ENCODE measurements around the gene CDK15. TPM values are rescaled to one million over a fixed set of nuclear protein-coding genes. Genes with fewer than 3 reads are reported as not detected.

Gene CDK15
- total and polyA plus RNA-seq, 9 of the 15 experiments (the other 6 are each of a cell fraction or from before 2014, with no cell fraction given) = not detected

GRCh38 chr2:201793631-201794030 lies 12.7 kb upstream of the CDK15 start:
- H3K27me3 ChIP-seq (ENCODE audit: control insufficient read depth in 2 of 2, insufficient read depth in 2 of 2, low read length in 2 of 2) = no peaks in the 10 kb centered on the region
- peaks cover 0 to 4% of the 10 kb centered on the region in 2 experiments; a peak in 3 of 5 replicates for H3K4me1 ChIP-seq (replicated peaks in 1 of 2; ENCODE audit: control insufficient read depth in 2 of 2, insufficient read depth in 2 of 2, low read length in 2 of 2)
- H3K4me2 ChIP-seq (ENCODE audit: insufficient read depth, low read length) = no peak overlapping the region
- H3K4me3 ChIP-seq = no peak overlapping the region
- TF ChIP-seq CBX2 (IDR thresholded peaks at IDR 0.05; ENCODE audit: insufficient read depth, low read length, poor library complexity, severe bottlenecking) = no peak
- TF ChIP-seq ZNF699 (CRISPR knock-in tag; IDR thresholded peaks at IDR 0.05; ENCODE audit: insufficient replicate concordance) = no peak
- TF ChIP-seq TARDBP (IDR thresholded peaks at IDR 0.05) = no peak
- TF ChIP-seq RBM17 (IDR thresholded peaks at IDR 0.05; ENCODE audit: borderline replicate concordance, low read depth, low read length) = no peak
- TF ChIP-seq TCF15 (CRISPR knock-in tag; IDR thresholded peaks at IDR 0.05) = no peak
- TF ChIP-seq HDGF (IDR thresholded peaks at IDR 0.05) = no peak
- TF ChIP-seq, protein P1, sequence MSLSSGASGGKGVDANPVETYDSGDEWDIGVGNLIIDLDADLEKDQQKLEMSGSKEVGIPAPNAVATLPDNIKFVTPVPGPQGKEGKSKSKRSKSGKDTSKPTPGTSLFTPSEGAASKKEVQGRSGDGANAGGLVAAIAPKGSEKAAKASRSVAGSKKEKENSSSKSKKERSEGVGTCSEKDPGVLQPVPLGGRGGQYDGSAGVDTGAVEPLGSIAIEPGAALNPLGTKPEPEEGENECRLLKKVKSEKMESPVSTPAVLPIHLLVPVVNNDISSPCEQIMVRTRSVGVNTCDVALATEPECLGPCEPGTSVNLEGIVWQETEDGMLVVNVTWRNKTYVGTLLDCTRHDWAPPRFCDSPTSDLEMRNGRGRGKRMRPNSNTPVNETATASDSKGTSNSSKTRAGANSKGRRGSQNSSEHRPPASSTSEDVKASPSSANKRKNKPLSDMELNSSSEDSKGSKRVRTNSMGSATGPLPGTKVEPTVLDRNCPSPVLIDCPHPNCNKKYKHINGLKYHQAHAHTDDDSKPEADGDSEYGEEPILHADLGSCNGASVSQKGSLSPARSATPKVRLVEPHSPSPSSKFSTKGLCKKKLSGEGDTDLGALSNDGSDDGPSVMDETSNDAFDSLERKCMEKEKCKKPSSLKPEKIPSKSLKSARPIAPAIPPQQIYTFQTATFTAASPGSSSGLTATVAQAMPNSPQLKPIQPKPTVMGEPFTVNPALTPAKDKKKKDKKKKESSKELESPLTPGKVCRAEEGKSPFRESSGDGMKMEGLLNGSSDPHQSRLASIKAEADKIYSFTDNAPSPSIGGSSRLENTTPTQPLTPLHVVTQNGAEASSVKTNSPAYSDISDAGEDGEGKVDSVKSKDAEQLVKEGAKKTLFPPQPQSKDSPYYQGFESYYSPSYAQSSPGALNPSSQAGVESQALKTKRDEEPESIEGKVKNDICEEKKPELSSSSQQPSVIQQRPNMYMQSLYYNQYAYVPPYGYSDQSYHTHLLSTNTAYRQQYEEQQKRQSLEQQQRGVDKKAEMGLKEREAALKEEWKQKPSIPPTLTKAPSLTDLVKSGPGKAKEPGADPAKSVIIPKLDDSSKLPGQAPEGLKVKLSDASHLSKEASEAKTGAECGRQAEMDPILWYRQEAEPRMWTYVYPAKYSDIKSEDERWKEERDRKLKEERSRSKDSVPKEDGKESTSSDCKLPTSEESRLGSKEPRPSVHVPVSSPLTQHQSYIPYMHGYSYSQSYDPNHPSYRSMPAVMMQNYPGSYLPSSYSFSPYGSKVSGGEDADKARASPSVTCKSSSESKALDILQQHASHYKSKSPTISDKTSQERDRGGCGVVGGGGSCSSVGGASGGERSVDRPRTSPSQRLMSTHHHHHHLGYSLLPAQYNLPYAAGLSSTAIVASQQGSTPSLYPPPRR (CRISPR knock-in tag; IDR thresholded peaks at IDR 0.05; ENCODE audit: borderline replicate concordance) = no peak
- TF ChIP-seq, protein P2, sequence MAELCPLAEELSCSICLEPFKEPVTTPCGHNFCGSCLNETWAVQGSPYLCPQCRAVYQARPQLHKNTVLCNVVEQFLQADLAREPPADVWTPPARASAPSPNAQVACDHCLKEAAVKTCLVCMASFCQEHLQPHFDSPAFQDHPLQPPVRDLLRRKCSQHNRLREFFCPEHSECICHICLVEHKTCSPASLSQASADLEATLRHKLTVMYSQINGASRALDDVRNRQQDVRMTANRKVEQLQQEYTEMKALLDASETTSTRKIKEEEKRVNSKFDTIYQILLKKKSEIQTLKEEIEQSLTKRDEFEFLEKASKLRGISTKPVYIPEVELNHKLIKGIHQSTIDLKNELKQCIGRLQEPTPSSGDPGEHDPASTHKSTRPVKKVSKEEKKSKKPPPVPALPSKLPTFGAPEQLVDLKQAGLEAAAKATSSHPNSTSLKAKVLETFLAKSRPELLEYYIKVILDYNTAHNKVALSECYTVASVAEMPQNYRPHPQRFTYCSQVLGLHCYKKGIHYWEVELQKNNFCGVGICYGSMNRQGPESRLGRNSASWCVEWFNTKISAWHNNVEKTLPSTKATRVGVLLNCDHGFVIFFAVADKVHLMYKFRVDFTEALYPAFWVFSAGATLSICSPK (IDR thresholded peaks at IDR 0.05; ENCODE audit: borderline replicate concordance) = no peak
- TF ChIP-seq MCM7 (IDR thresholded peaks at IDR 0.05) = no peak
- TF ChIP-seq DNMT1 (IDR thresholded peaks at IDR 0.05) = no peak
- no peak for TF ChIP-seq ZNF785 (CRISPR knock-in tag; IDR thresholded peaks at IDR 0.05)
- TF ChIP-seq HMBOX1 (IDR thresholded peaks at IDR 0.05) = no peak
- no peak for ATAC-seq
- no peak overlapping the region for H3K27ac ChIP-seq (ENCODE audit: extremely low read depth, low read depth, low read length)
- WGBS (ENCODE audit: insufficient coverage, low coverage, missing lambda C conversion rate) = 13% methylated on average over 1 of the region's 1 CpG
- BruUV-seq (replicated peaks) = no TSS peak
- ChIA-PET CTCF (ENCODE audit: low intra/inter-chr PET ratio) (no interaction called here), POLR2A (no interaction called here)
- no peak overlapping the region for H2AFZ ChIP-seq (ENCODE audit: low read depth, low read length)
- H3K9me1 ChIP-seq (ENCODE audit: control insufficient read depth, insufficient read depth, low read length) = no peaks in the 10 kb centered on the region
- no peak for FAIRE-seq
- no peaks in the 10 kb centered on the region for H3K36me3 ChIP-seq (ENCODE audit: control insufficient read depth, insufficient read depth, low read length)
- in situ Hi-C loops (cut with MboI) (loop anchor here (5.0 kb wide), 1 partner anchor 384 kb away; no protein-coding TSS in a partner anchor), intact Hi-C loops (cut with micrococcal nuclease) (no loop called here)
- H4K20me1 ChIP-seq (replicated peaks; ENCODE audit: control insufficient read depth, insufficient read depth, low read length) = no peaks in the 10 kb centered on the region
- H3K79me2 ChIP-seq (ENCODE audit: control insufficient read depth, insufficient read depth, low read length) = no peaks in the 10 kb centered on the region
- H3K9me3 ChIP-seq (replicated peaks; ENCODE audit: control insufficient read depth, insufficient read depth, low read depth, low read length) = no peaks in the 10 kb centered on the region
- no peak for DNase-seq (ENCODE audit: extremely low read depth in 1 of 4, low spot score in 3 of 4)
- H3K9ac ChIP-seq (ENCODE audit: insufficient read depth in 1 of 2, low read depth in 2 of 2, low read length in 2 of 2) = no peak overlapping the region

All from K562 (cell line).